ENCODE results near the gene DNAJC21.

DNAJC21 gene

GRCh38 chr5:34982823-34983222, 53.5 kb downstream of the DNAJC21 start:
- no peak for DNase-seq

- no peak for DNase-seq
These were observed 57.6 kb downstream of the DNAJC21 start for GRCh38 chr5:34986965-34987364.

- DNase-seq: no peak
These were observed 62.3 kb downstream of the DNAJC21 start for GRCh38 chr5:34991486-34992238.

- no peak for DNase-seq
These were observed 64.6 kb downstream of the DNAJC21 start for GRCh38 chr5:34993951-34994350.

- no peak for DNase-seq
These were observed 66.9 kb downstream of the DNAJC21 start for GRCh38 chr5:34996261-34996660.

GRCh38 chr5:34998058-34998789, 68.9 kb downstream of the DNAJC21 start:
- no peak for DNase-seq

- no peak for DNase-seq
These were observed 72.5 kb downstream of the DNAJC21 start for GRCh38 chr5:35001842-35002241.

- DNase-seq: no peak
These were observed 73.1 kb downstream of the DNAJC21 start for GRCh38 chr5:35002459-35002858.

- DNase-seq: peak; percentile 39 to 46
These were observed 73.9 kb downstream of the DNAJC21 start for GRCh38 chr5:35003018-35003957.

GRCh38 chr5:35004200-35004599, 74.8 kb downstream of the DNAJC21 start:
- DNase-seq: no peak

GRCh38 chr5:35004771-35005170, 75.4 kb downstream of the DNAJC21 start:
- no peak for DNase-seq
